Transverse colon (tissue), 4 donors: ENCODE measurements around the gene AIG1. TPM values are rescaled to one million over a fixed set of nuclear protein-coding genes. Genes with fewer than 3 reads are reported as not detected.
"Not testable (repeated sequence)": the region's sequence is repeated elsewhere in the genome, so short reads cannot be mapped to it uniquely, and the experiment has no call there.

Experiments
- DNase-seq: peaks from one replicate; pipeline ENCODE4 v3.0.0-alpha.2; 2019
- H3K27ac ChIP-seq, 4 donors: fragments of 200-600 bp; sonication (generic); 2 replicates each; pipeline ENCODE4 v1.5.1; 2016 to 2018; ENCODE audit warnings: inconsistent platforms in 4 of 4
- H3K27me3 ChIP-seq: fragments of 200-600 bp; sonication (generic); 2 replicates; pipeline ENCODE4 v1.5.1; 2017; ENCODE audit warnings: inconsistent platforms
- H3K36me3 ChIP-seq, 4 donors: fragments of 200-600 bp; sonication (generic); 2 replicates each; pipeline ENCODE4 v1.5.1; 2017 to 2019; ENCODE audit warnings: inconsistent platforms in 4 of 4
- H3K4me1 ChIP-seq, 4 donors: fragments of 200-600 bp; sonication (generic); 2 replicates each; pipeline ENCODE4 v1.5.1; 2017 to 2020; ENCODE audit warnings: inconsistent platforms in 4 of 4
- H3K4me3 ChIP-seq, 4 donors: fragments of 200-600 bp; sonication (generic); 1 replicate in 1 of 4; 2 replicates in 3 of 4; pipeline versions ENCODE4 v1.5.1 to v1.6.1; 2017 to 2019; ENCODE audit warnings: inconsistent platforms in 4 of 4
- H3K9me3 ChIP-seq, 2 donors: fragments of 200-600 bp; sonication (generic); 2 replicates each; pipeline ENCODE4 v1.5.1; 2017 to 2019; ENCODE audit warnings: inconsistent platforms in 2 of 2
- EP300 ChIP-seq: sonication (generic); formaldehyde crosslinking; IDR thresholded peaks from one replicate; pipeline ENCODE4 v1.6.1; 2017; ENCODE audit warnings: antibody characterized with exemption, low read depth
- POLR2A ChIP-seq: fragments of 450-650 bp; IDR thresholded peaks from one replicate; pipeline ENCODE4 v1.6.1; 2016; ENCODE audit warnings: antibody characterized with exemption, mild to moderate bottlenecking, moderate library complexity
- POLR2AphosphoS5 ChIP-seq, 3 donors: sonication (generic); formaldehyde crosslinking; IDR thresholded peaks; one replicate each; pipeline ENCODE4 v1.6.1; 2016; ENCODE audit warnings: antibody characterized with exemption in 3 of 3
- WGBS, 2 donors: methylation state at CpG; one replicate each; pipeline ENCODE4 v1.1.5; 2018; ENCODE audit warnings: low coverage in 1 of 2; 5-methylcytosine and 5-hydroxymethylcytosine counted together
- in situ Hi-C, 4 donors: fragments of 200-750 bp; cut with MboI; loops; one replicate each; pipeline versions ENCODE4 v1.15.0 to v1.15.1; 2017; ENCODE audit warnings: low sequenced_read_pairs in 3 of 4, low pct_ligation_motif_present in 1 of 4, low pct_unique_long_range_greater_than_20kb in 1 of 4
- intact Hi-C: fragments of 100-400 bp; cut with DNase I; formaldehyde crosslinking; loops from one replicate; pipeline ENCODE4 v1.15.1; 2023; ENCODE audit warnings: low total_unique reads
- total RNA-seq, 4 donors: library from RNA; depleted of rRNA; stranded (reverse); fragments of >200 nt; gene quantifications; one replicate each; pipeline ENCODE4 v1.1.0, GENCODE V29; 2016
- TF ChIP-seq, protein P1 (sequence below), 5 experiments: fragments of 200-600 bp in 3 of 5; fragments of 450-650 bp in 2 of 5; sonication (generic) in 3 of 5; IDR thresholded peaks; 1 replicate in 2 of 5; 2 replicates in 3 of 5; pipeline ENCODE4 v1.5.1; 2016 to 2017; ENCODE audit warnings: antibody characterized with exemption in 5 of 5, inconsistent platforms in 3 of 5, mild to moderate bottlenecking in 2 of 5, moderate library complexity in 1 of 5

Gene AIG1
- total RNA-seq, 4 donors from 2014 or later = 16.5 to 38.2 (median 21.6) TPM

DNA sequence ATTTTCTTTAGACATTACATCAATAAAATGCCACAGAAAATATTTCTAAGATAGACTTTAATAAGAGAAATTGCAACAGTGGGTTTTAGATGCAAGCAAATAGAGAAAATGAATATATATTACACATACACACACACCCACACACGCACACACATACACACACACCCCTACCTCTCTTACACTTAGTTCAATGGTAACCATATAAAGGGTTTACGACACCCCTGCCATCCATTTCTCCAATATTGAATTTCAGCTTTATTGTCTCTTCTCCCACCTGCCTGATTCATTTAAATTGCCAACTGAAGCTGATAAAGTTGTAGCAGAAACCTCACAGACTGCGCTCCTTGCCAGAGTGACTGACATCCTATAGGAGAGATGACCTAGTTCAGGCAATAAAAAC, 235.2 kb downstream of the AIG1 start:
- DNase-seq = no peak
- TF ChIP-seq POLR2A (no peak), POLR2AphosphoS5 (IDR thresholded peaks at IDR 0.05) (no peak), EP300 (no peak)
- TF ChIP-seq, protein P1, sequence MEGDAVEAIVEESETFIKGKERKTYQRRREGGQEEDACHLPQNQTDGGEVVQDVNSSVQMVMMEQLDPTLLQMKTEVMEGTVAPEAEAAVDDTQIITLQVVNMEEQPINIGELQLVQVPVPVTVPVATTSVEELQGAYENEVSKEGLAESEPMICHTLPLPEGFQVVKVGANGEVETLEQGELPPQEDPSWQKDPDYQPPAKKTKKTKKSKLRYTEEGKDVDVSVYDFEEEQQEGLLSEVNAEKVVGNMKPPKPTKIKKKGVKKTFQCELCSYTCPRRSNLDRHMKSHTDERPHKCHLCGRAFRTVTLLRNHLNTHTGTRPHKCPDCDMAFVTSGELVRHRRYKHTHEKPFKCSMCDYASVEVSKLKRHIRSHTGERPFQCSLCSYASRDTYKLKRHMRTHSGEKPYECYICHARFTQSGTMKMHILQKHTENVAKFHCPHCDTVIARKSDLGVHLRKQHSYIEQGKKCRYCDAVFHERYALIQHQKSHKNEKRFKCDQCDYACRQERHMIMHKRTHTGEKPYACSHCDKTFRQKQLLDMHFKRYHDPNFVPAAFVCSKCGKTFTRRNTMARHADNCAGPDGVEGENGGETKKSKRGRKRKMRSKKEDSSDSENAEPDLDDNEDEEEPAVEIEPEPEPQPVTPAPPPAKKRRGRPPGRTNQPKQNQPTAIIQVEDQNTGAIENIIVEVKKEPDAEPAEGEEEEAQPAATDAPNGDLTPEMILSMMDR (IDR thresholded peaks at IDR 0.05) = no peak
- WGBS, 2 donors = 66 to 70% methylated on average over 3 of the region's 3 CpGs
- Histone ChIP-seq H3K27ac (no peak overlapping the region), H3K36me3 (no peaks in the 10 kb centered on the region), H3K4me3 (no peak overlapping the region), H3K4me1 (no peaks in the 10 kb centered on the region), H3K27me3 (no peaks in the 10 kb centered on the region), H3K9me3 (no peaks in the 10 kb centered on the region)
- in situ Hi-C loops = no loop called here
- intact Hi-C loops = no loop called here

DNA sequence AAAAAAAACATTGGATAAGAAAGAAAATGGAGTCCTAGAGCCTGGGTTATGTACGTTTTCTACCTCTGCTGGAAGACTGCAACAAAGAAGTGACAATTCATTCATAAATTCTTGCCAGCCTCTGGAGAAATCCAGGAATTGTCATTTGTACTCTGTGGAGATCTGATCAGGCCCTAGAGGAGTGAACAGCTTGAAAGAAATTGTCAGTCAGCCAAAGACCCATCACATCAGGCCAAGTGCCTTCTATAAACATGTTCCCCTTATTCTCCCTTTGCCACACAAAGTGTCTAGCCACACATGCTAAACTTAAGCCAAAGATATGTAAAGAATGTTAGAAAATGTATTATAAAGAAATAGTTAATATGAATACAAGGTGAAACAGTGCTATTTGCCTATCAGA, 237.4 kb downstream of the AIG1 start:
- WGBS, 2 donors = 75 to 100% methylated on average over 1 of the region's 1 CpG
- intact Hi-C loops (no loop called here), in situ Hi-C loops (no loop called here)
- no peak for DNase-seq
- no peaks in the 10 kb centered on the region for H3K27me3 ChIP-seq
- no peak for TF ChIP-seq EP300
- TF ChIP-seq POLR2A = no peak
- TF ChIP-seq POLR2AphosphoS5 (IDR thresholded peaks at IDR 0.05) = no peak
- TF ChIP-seq, protein P1 (IDR thresholded peaks at IDR 0.05) = no peak
- H3K4me3 ChIP-seq = no peak overlapping the region
- H3K36me3 ChIP-seq = no peaks in the 10 kb centered on the region
- H3K4me1 ChIP-seq = no peaks in the 10 kb centered on the region
- H3K9me3 ChIP-seq = no peaks in the 10 kb centered on the region
- no peak overlapping the region for H3K27ac ChIP-seq

DNA sequence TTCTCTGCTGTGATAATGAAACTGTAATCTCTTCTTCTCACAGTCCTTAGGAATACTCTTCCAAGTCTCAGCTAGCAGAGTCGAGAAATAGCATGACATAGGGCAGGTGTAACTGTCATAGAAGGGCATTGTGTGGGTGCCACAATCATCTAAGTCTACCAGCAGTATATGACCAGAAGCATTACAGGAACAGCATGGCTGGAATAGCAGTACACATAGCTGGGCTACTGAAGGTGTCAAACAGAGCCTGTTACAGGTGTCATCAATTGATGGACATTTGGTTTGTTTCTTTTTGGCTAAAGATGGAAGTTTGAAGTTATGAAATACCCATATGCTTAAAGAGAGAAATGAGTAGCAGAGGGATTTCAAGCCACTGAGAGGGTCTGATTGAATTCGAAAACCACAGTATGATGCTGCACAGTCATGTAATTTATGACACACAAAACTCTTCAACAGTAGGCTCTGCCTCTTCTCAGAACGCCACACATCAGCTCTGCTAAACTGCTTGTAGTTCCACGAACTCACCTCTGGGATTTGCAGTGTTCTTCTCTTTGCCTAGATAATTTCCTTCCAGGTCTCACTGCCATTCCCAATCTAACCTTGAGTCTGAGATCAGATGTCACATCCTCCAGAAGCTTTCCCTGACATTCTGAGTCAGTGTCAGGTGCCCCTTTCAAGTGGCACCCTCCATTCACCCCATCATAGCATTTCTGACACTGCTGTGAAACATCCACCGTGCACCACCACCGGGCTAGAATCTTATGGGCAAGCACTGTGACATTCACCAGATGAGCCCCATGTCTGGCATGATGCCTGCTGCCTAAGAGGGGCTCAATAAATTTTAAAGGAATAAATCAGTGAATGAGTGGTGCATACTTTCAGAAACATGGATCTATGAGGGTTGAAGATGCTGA, 238.8 kb downstream of the AIG1 start:
- Histone ChIP-seq H3K27ac (no peak overlapping the region), H3K36me3 (no peaks in the 10 kb centered on the region), H3K27me3 (no peaks in the 10 kb centered on the region), H3K9me3 (no peaks in the 10 kb centered on the region), H3K4me1 (no peaks in the 10 kb centered on the region), H3K4me3 (no peak overlapping the region)
- 62 to 71% methylated on average over 2 to 6 of the region's 6 CpGs for WGBS, 2 donors
- in situ Hi-C loops = no loop called here
- DNase-seq = no peak
- intact Hi-C loops = no loop called here
- TF ChIP-seq POLR2A = no peak
- TF ChIP-seq, protein P1 (IDR thresholded peaks at IDR 0.05) = no peak
- no peak for TF ChIP-seq EP300
- TF ChIP-seq POLR2AphosphoS5 (IDR thresholded peaks at IDR 0.05) = no peak

DNA sequence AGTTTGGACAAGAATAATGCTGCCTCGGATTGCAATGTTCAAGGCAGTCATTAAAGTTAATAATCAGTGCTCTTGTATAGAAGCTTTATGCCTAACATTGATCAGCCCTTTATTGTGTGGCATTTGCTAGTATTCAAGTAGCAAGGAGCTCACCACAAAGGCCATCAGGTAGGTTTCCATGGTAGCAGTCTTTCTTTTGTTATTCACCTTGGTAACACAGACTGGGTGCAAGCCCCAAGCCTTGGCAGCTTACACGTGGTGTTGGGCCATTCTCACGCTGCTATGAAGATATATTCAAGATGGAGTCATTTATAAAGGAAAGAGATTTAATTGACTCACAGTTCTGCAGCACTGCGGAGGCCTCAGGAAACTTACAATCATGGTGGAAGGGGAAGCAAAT, 240.5 kb downstream of the AIG1 start:
- in situ Hi-C loops (no loop called here), intact Hi-C loops (no loop called here)
- no peaks in the 10 kb centered on the region for H3K27me3 ChIP-seq
- no peaks in the 10 kb centered on the region for H3K9me3 ChIP-seq
- H3K4me3 ChIP-seq = no peak overlapping the region
- no peak overlapping the region for H3K27ac ChIP-seq
- WGBS, 2 donors = 29 to 86% methylated on average over 1 to 4 of the region's 4 CpGs
- H3K4me1 ChIP-seq = no peaks in the 10 kb centered on the region
- H3K36me3 ChIP-seq = no peaks in the 10 kb centered on the region
- TF ChIP-seq, protein P1 (IDR thresholded peaks at IDR 0.05) = no peak
- DNase-seq = no peak

DNA sequence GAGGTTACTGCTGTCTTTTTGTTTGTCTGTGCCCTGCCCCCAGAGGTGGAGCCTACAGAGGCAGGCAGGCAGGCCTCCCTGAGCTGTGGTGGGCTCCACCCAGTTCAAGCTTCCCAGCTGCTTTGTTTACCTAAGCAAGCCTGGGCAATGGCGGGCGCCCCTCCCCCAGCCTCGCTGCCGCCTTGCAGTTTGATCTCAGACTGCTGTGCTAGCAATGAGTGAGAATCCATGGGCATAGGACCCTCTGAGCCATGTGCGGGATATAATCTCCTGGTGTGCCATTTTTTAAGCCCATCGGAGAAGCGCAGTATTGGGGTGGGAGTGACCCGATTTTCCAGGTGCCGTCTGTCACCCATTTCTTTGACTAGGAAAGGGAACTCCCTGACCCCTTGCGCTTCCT, 247.1 kb downstream of the AIG1 start:
- H3K27me3 ChIP-seq, H3K4me3 ChIP-seq, H3K9me3 ChIP-seq, H3K27ac ChIP-seq, H3K4me1 ChIP-seq, H3K36me3 ChIP-seq, in situ Hi-C loops, DNase-seq: not testable (repeated sequence)
- WGBS, 2 donors = 98% methylated on average over 10 of the region's 10 CpGs; no CpG with 5 or more reads in 1 of the 2 donors
- intact Hi-C loops = loop anchor here (1.0 kb wide), 1 partner anchor 21 kb away; no protein-coding TSS in a partner anchor
